NCI-H2107 treated with DMSO at 0.1 percent for 48 hours (cell line): ENCODE data around the gene OSBP2.
A peak's percentile ranks its signal among the peaks of the same experiment; 100 is the strongest.

Experiments used
- DNase-seq: peaks from one replicate; lab custom pipeline; 2025; ENCODE audit not compliant: unreplicated experiment; lab: John Stamatoyannopoulos, UW

The OSBP2 gene

DNA sequence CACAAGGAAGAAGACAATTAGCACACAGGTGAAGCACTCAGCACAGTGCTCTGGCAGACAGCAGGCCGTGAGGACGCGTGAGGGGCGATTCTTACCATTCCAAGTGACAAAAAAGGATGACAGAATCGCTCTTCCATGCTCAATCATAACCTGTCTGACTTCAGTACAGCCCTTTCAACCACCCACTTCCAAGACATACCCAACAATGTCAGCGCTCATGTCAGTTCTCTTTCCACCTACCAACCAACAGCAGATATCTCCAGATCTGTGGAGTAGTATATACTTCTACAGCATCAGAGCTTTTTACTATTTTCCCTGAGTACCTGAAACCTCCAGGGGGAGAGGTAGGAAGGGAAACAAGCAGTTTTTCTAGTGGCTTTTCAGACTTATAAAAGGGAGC lies 233.7 kb downstream of the OSBP2 start:
- no peak for DNase-seq

DNA sequence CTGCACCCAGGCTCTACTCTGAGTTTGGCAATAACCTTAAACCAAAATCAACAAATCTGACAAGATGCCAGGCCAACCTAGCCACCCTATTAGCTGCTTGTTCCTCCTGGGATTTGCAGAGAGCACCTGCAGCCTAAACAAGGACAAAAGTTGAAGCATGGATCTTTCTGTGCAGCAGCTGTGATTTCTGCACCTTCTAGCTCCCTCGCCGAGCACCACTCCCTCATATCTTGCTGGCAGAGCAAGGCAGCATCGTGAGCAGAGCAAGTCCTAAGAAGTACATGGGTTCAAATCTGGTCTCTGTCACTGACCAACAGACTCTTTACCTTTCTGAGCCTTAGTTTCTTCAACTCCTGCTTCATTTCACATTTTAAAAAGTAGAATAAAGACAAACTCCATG lies 235.6 kb downstream of the OSBP2 start:
- no peak for DNase-seq

DNA sequence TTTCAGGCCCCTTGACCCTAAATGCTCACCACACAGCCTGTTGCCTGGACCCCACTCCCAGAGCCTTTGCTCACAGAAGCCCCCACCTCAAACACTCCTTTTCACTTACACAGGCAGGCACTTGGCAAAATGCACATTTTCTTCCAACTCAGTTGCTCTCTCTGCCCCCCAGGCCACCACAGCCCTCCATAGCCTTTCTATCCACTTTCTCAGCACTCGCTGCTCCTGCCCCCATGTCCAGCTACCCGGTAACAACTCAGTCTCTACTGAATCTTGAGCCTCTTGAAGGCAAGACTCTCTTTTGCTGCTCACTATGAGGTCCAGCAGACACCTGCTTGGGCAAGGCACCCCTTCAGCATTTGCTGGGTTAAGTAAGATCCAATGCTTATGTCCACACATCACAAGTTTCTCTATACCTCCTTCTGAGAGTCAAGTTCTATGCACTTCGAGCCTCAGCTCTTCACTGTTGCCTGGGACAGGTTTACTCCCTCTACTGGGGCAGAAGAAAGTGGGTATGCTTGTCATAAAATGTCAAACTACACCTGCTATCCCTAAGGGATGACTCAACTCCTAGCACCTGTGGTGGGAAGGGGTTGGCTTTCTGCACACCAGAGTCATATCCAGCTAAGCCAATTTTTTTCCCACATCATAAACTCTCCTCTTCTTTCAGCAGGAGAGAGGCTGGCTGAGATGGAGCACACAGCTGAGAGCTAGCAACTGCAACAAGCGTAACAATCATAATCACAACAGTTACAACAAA lies 237.0 kb downstream of the OSBP2 start:
- no peak for DNase-seq

DNA sequence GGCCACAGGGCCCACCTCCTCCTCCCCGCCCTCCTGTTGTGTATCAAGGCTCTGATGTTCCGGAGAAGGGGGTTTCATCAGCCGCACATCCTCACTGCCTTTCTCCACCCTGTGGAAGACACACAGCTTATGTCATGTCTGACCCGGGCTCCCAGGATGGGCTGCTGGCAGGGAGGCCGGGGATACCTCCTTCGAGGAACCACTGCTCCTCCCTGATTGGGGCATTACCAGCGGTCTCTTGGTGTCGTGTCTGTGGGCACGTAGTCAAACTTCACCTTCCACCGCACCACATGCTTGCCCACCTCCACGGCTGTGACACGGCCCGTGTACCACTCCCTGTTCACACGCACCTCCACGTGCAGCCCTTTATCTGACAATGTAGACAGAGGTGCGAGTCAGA lies 238.0 kb downstream of the OSBP2 start:
- no peak for DNase-seq

DNA sequence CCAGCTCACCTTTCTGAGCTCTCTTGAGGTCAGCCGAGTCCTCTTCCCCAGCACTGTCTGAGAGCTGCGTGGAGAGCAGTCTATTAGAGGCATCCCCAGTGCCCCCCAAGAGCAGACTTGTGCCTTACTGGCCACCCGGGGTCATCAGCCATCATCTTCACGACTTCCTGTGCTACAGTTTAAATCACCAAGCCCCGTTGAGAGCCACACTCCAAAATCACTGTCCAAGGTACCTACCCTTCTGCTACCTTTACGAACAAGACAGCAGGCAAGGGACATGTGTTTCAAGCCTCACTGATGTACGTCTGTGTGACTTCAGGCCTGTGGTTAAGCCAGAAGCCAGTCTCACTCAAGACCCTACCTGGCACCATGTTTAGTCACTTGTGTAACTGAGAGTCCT lies 238.8 kb downstream of the OSBP2 start:
- DNase-seq: no peak

DNA sequence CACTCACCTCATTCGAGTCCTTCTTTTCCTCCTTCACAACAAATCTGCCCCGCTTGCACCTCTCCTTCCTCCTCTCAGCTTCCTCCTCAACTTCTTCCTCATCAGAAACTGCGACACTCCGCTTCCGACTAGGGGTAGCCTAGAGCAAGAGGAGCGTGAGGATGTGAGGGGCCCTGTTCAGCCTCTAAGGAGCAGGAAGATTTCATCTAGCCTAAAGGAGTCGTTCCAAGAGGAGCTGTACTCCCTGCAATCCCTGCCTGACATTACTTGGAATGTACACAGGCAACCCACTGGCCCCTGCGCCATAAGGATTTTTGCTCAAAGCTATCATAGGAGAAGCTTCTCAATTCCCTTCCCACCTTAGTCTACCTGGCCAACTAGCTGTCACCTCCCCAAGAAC lies 239.4 kb downstream of the OSBP2 start:
- DNase-seq: no peak

DNA sequence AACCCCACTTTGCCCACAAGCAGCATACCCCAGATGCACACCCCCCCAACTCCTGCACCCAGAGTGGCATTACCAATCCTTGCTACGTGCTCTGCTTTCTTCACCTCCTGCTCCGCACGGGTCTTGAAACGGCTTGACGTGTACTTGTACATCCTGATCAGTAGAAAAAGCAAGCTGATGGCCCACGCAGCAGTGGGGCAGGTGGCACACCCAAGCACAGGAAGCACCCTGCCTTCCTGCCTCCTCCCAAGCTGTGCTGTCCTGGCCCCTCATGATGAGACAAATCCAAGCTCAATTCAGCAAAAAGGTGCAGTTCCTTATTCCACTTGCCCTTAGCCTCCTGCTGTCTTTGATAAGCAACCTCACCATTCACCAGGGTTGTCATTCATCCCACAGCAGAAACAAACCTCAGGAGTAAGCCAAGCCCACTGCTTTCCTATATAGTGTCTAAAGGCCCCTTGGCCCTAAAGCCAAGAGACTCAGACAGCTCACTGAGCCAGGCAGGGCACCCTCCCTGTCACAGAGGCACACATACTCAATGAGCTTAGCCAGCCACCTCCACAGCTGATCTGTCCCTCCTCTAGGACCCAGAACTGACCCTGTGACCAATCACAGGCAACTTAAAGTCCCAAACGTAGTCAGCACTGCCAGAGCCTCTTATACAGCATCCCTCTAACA lies 246.2 kb downstream of the OSBP2 start:
- DNase-seq: no peak

DNA sequence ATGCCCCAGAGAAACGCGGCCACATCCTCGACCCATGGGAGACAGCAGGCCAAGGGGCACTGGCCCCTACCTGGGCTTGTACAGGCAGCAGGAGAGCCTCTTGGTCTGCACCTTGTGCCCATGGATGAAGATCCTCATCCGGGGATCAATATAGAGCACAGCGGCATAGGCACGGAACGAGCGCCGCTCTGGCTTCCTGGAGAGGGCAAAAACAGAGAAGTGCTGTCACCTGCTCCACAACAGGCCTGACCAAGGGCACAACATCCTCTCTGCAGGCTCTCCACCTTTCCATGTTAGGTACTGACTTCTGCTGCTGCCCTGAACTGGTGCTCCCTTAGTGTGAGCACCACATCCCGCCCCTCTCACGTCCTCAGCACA lies 246.7 kb downstream of the OSBP2 start:
- no peak for DNase-seq

DNA sequence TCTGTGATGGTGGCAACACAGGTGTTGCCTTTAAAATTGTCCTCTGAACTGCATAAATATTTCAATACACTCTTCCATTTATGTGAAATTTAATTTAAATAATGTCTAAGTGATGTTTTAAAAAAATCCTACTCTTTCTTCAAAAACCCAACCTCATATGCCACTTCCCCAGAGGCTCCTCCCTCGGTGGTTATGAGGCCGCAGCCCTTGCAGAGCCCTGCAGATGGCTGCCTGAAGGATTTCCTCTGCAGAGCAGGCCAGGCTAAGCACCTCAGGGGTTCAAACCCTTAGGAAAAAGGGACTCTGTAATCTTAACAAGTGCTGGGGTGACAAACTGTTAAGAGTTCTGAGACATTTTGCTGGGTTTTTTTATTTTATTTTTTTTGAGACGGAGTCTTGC lies 248.7 kb downstream of the OSBP2 start:
- no peak for DNase-seq

DNA sequence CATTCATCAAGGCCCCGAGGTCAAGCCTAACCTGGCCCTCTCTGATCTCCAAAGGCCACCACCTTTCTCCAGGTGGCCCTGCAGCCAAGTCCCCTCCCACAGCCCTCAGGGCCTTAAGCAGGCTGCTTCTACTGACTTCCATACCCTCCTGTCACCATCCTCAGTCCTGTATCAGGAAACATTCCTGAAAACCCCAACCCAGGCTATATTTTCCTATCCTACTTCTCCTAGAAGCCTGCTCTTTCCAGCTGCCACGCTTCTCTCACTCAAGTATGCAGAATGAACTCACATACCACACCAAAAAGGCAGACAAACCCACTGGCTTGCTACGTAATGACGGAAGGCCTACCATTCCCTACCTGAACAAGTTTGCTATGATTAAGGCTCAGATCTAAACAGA lies 250.3 kb downstream of the OSBP2 start:
- no peak for DNase-seq

DNA sequence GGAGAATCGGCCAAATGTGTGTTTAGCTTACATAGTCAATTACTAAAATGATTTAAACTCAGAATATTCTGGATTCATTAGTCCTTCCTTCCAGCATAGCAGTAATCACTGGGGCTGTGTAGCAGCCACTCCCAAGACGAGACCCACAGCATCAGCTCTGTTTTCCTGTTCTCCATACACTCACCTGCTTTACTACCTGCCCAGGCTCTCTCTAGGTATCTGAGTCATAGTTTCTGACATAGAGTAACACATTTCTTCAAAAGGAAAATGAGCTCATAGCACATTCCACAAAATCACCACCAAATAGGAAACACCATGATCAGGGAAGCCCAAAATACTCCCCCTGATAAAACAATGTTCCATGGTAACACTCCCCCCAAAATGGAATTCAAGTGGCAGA lies 251.0 kb downstream of the OSBP2 start:
- no peak for DNase-seq

DNA sequence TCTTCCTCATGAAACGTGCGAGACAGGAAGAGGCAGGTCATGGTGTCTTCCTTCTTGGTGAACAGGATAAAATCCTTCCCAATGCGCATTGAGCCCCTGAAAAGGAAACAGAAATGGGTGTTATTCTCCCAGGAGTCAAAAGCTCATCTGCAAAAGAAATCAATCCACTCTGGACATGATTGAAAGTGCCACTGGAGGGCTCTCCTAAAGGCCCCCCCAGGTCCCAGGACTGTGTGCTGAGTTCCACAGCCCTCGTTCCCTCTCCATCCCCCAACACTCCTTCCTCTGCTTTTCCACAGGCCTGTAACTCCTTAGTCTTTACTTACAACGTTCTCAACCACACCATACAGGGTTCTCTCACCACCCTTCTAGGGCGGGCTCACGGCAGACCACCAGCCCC lies 251.7 kb downstream of the OSBP2 start:
- DNase-seq: no peak

DNA sequence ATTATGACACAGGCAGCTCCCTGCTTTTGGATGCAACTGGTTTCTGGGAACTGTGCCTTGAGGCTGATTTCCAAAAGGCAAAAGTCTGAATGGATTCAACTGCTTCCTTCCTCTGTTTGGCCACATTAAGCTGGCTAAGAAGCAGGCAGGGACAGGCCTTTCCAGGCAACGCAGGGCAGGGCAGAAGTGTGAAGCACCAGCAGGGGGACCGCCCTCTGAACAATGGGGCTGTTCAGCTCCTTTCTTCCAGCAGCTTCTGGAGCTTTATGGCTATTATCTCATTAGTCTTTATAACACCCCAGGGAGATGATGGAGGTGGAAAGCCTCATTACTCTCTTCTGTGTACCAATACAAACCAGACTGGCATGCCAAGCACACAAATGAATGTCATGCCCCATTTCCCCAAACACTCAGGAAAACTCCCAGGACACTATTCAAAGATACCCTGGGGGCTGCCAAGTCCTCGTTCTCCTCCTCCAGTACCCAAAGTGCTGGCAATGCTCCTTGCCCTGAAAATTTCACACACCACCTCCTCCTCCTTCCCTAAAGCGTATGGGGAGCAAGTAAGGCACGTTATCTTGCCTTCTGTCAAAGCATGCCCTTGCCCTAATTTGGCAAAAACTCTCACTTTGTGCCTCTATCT lies 252.6 kb downstream of the OSBP2 start:
- peak; percentile 83 for DNase-seq

DNA sequence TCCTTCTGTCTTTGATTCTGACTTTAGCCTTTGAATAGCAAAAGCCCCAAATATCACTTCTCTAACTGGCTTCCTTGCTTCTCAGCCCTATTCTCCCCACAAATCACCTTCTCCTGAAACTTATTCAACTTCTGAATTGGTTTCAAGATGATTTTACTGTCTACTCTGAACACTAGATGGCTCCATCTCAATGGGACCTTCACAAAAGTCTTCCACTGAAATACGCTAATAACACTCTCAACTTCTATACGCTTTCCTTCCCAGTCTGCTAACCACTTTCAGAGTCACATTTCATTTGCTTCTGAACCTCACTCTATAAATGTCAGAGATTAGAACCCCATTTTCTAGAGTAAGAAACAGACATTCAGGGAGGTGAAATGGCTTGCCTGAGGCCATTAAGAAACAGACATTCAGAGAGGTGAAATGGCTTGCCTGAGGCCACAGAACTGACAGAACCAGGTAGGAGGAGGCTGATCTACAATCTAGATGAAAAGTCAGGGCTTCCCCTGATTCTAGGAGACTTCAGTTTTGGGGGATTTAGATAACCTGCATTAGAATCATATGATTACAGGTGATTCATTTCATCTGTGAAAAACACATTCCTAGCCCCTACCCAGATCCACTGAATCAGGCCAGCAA lies 253.3 kb downstream of the OSBP2 start:
- DNase-seq: peak; percentile 63

DNA sequence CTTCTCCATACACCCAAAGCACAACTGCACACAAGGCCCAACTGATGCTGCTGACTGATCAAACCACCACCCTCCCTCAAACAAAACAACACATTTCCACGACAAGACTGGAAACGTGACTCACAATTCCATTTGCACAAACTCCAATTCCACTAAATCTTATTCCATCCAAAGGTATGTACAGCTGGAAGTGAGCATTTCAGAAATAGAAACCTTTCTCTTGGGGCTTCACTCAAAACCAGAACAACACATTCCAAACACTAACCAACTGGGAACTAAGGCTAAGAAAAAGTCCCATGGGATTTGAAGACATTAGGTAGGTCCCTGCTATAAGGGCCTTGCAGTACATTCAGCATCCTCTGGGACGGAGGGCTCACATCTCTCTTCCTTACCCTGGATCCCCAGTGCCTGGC lies 254.3 kb downstream of the OSBP2 start:
- no peak for DNase-seq

DNA sequence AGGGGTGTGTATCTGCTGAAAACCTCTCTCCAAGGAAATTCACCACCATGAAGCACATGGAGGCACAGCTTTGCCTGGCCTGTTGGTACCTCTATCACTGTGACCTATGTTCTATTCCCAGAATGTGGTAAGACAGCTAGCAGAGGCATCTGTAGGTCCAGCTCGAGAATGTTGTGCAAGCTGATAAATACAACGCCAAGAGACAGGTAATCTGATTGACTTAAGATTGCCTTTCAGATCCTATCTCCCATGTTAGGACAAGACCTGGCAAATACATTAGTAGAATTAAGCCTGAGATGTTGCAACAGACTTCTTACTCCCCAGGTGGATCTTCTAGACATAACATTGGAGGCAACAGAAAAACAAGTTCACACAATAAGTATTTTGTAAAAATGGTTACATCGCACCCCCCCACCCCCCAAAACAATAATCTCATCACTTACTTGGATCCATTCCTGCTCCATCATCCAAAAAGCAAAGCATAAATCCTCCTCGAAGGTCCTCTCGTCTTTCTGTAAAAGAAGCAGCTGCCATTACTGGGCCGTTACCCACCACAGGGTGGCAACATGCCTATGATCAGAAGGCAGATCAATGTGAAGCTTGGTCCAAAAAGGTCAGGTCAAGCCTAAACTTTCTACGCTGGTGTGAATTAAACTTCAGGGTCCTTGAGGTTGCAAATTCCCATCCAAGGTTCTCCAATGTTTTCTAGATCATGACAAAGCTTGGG lies 255.4 kb downstream of the OSBP2 start:
- no peak for DNase-seq

DNA sequence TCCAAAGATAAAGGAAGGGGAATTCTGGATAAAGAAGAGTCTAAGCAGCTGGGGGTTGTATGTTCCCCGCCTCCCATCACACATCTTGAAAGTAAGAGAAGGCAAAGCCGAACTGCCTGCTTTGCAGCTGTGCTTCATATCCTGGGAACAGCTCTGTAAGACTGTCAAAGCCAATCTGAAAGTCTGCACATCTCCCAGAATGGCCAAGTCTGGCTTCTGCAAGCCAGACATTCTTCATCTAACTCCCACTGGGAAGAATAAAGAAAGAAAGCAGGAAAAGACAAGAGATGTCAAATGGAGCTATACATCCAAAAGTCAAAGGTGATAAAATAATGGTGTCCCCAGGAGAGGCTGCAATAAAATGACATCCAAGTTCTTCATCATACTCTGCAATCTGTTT lies 258.5 kb downstream of the OSBP2 start:
- DNase-seq: no peak

DNA sequence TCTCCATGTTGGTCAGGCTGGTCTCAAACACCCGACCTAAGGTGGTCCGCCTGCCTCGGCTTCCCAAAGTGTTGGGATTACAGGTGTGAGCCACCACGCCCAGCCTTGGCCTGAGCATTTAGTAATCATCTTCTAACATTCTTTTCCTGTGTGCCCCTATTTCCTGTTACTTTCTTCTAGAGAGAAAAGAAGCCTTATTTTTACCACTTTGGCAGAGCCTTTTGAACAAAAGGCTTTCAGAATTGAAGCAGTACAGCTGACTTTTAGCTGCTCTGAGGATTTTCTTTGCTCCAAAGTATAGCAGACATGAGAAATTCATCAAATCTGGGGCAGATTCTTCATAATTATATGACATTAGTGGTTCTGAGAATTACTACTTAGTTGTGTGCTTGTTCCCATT lies 260.5 kb downstream of the OSBP2 start:
- DNase-seq: no peak
